HG03045 (cell line): ENCODE results near the gene PRPF8.

Experiments used
- ATAC-seq: cut with Tn5 transposase; IDR thresholded peaks from one replicate; pipeline ENCODE4 v1.9.1; 2021; ENCODE audit warnings: mild to moderate bottlenecking, moderate library complexity; ENCODE audit not compliant: unreplicated experiment

The PRPF8 gene

GRCh38 chr17:1627982-1628855, 56.4 kb downstream of the PRPF8 start, which contains the start of gene SLC43A2:
Gene SLC43A2 (minus strand): TSS chr17:1628834. CDS start chr17:1627874, 960 bp downstream.
- ATAC-seq: peak; percentile 60

GRCh38 chr17:1627182-1627981, 57.3 kb downstream of the PRPF8 start:
- no peak for ATAC-seq

- ATAC-seq: no peak
Measured at GRCh38 chr17:1626333-1626732, 58.3 kb downstream of the PRPF8 start.

- no peak for ATAC-seq
Measured at GRCh38 chr17:1625581-1625980, 59.1 kb downstream of the PRPF8 start.

- ATAC-seq: no peak
Measured at GRCh38 chr17:1625053-1625452, 59.6 kb downstream of the PRPF8 start.

DNA sequence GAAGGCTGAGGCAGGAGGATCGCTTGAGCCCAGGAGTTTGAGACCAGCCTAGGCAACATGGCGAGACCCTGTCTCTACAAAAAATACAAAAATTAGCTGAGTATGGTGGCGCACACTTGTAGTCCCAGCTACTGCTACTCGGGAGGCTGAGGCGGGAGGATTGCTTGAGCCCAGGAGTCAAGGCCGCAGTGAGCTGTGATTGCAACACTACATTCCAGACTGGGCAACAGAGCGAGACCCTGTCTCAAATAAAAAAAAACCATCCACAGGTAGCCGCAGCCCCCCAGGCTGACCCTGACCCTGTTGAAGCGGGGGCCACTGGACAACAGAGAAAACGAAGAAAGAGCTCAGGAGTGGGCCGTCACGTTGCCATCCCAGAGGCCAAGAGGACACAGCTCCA, 60.0 kb downstream of the PRPF8 start:
- no peak for ATAC-seq

GRCh38 chr17:1623057-1623630, 61.5 kb downstream of the PRPF8 start:
- ATAC-seq: no peak

DNA sequence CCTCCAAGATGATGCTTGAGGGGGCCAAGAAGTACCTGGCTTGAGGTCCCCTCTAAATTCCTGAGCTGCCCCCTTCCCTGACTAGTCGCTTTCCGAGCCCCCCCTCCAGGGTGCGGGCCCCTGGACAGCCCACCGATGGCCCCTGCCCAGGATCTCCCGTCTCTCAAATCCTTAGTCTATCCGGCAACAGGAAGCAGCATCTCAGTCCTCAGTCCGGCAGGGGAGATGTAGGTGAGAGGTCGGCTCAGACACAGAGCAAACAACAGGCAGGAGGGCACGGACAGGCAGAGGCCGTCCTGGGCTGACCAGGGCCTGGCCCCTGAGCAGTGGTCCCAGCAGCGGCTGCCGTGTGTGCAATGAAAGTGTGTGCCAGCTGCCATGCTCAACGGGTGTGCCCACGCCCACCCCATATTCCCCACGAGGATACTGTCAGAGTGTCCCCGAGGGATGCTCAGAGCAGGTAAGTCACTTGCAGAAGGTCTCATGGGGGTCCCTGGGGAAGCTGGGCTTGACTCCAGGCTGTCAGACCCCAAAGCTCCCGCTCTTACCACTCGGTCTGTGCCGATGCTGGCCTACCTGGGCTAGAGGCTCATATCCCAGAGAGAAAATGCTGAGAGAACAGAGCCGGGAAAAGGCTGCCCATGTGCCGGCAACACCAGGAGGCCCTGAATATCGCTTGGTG, 63.3 kb downstream of the PRPF8 start:
- ATAC-seq: no peak

DNA sequence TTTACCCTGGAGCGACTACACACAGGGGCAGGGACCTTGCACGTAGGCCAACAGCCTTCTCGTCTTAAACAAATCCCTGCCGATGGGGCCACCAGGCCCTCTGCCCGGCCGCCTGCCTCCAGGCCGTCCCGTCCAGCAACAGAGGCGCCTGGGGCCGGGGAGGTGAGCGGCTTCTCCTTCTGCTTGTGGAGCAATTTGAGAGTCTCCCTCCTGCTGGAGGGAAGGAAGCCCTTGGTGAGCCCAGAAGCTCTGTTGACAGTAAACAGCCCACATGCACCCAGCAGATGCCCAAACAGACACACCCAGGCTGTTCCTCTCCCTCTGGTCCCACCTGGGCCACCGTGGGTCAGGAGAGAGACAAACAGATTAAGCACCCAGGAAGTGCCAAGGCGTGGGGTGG, 64.2 kb downstream of the PRPF8 start:
- no peak for ATAC-seq

DNA sequence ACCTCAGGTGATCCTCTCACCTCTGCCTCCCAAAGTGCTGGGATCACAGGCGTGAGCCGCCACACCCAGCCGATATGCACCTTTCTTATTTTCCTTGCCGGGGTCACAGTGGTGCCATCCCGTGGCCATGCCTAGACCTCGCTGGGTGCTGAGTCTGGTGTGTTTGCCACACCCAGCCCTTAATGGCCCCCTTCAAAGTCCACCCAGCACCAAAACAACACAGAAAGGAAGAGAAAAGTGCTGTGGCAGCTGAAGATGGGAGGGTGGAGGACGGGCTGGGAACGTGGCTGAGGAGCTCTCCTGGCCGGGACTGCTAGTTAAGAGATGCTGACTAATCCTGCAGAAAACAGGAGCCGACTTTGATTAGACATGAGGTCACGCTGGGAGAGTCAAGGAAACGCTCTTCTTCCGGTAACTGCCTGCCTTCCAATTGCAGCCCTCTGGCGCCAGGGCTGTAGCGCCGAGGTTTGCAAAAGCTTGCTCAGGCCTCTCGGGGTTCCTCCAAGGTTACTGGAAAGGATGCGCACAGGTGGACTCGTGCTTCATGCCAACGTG, 67.0 kb downstream of the PRPF8 start:
- ATAC-seq: no peak

DNA sequence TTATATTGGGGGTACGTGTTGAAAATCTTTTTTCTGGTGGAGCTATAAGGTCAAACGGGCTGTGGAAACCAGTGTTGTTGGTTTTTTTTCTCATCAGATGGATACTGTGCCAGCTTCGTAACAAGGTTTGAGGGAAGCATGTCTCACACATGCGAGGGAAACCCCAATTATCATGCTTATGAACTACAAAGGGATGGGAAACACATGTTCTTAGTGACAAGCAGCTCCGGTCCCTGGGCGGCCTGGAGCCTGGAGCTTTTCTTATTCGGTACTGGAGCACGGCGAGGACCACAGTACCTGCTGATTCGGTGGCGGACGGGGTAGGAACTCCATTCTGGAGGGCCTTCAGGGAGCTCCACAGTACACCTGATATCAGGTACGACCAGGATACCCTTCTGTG, 68.6 kb downstream of the PRPF8 start:
- no peak for ATAC-seq

DNA sequence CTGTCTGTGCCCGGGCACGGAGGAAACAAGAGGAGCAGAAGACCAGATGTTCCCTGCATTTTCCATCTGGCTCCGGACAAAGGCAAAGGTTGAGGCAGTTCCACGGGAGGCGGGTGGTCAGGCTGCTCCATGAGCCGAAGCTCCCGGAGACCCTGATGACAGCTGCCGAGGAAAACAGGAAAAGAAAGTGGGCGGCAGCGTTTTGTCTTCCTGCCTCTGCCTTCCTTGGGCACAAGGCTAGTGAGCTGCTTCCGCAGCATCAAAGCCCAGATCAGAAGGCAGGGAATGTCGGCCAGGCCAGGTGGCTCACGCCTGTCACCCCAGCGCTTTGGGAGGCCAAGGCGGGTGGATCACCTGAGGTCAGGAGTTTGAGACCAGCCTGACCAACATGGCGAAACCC, 72.3 kb downstream of the PRPF8 start:
- ATAC-seq: no peak

DNA sequence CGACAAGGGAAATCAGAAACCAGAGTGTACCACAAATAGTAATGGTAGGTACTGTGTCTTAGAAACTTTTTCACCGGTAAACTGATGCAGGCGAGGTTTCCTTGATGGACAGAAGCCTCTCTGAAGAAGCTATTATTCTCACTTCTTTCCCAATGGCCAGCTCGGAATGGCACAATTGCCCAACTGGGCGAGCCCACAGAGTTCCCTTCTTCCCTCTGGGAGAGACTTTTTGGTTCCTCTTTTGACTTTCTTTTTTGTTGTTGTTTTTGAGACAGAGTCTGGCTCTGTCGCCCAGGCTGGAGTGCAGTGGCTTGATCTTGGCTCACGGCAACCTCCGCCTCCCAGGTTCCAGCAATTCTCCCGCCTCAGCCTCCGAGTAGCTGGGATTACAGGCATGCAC, 73.0 kb downstream of the PRPF8 start:
- ATAC-seq: no peak

GRCh38 chr17:1608676-1609075, 76.0 kb downstream of the PRPF8 start:
- no peak for ATAC-seq

DNA sequence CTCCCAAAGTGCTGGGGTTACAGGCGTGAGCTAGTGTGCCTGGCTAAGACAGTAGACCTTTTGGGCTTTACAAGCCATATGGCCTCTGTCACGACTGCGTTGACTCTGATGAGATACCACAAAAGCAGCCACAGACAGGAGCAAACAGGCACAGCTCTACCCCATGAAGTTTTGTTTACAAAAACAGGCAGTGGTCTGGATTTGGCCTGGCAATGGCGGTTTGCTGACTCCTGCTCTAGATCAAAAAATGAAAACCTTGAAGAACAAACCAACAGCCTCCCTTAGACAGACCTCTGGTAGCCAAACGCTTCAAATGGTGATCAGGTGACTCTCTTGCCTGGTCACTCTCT, 76.7 kb downstream of the PRPF8 start:
- no peak for ATAC-seq

DNA sequence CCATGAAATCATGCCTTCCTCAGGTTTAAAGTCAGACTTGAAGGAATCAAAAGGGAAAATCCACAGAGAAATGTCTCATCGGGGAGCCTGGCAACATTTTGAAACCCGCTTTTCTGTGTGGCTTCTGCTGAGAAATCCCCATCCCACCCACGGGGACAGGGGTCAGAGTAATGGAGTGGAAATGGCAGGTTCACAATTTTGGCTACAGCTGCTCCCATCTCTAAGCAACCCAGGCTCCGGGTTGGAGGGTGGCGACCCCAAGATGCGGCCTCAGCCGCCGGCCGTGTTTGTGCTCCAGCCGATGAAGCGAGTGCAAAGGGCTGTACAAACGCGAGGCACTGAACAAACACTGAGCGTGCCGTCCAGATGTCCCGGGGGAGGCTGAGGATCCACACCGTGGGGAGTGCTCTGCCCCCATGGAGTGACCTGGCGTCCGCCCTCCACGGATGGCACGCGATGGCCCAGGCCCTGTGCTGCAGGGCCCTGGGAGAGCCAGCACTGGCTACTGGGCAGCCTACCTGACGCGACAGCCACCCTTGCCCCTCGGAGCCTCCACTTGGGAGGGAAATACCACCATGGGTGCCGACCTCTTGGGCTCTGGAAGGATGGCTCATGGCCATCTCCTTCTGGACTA, 78.2 kb downstream of the PRPF8 start:
- peak; percentile 7 for ATAC-seq

GRCh38 chr17:1605681-1606351, 78.9 kb downstream of the PRPF8 start:
- ATAC-seq: no peak

DNA sequence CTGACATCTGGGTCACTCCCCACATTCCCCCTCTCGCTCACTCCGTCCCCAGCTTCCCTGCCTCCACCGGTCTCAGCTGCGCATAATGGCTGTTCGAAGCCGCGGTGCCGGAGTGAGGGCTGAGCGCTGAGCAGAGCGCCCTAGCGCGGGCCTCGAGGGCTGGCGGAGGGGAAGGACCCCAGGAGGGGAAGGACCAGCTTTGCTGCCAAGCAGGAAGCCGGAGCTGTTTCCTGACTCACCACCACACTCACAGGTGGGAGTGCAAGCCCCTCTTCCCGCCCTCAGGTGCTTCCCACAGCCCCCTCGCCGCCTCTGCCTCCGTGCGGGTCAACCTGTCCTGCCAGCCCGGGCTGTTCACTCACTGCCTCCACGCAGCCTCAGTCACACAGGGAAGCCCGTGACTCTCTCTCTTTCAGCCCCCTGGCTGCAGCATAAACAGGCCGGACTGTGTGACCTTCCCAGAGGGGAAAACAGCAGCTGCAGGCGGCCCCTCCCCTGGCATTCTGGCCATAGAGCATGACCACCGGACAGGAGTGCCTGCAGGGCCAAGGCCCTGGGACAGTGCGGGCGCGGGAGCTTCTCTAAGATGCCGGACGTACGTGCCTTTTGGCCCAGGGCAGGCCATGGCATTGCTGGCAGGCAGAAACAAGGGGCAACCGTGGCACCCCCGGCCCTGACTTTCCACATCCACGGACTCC, 79.7 kb downstream of the PRPF8 start:
- ATAC-seq: no peak

- no peak for ATAC-seq
Measured at GRCh38 chr17:1601571-1601970, 83.1 kb downstream of the PRPF8 start.
